HG03571 (cell line): ENCODE data around the gene KCNK6.
"Not testable (repeated sequence)": the region's sequence is repeated elsewhere in the genome, so short reads cannot be mapped to it uniquely, and the experiment has no call there.

Experiments
- ATAC-seq: cut with Tn5 transposase; IDR thresholded peaks from one replicate; pipeline ENCODE4 v1.9.1; 2021; ENCODE audit not compliant: unreplicated experiment

Gene KCNK6

GRCh38 chr19:38360839-38361631 lies 41.4 kb downstream of the KCNK6 start:
- ATAC-seq, result no peak

GRCh38 chr19:38361633-38362075 lies 42.0 kb downstream of the KCNK6 start:
- no peak for ATAC-seq

GRCh38 chr19:38362076-38362945 lies 42.7 kb downstream of the KCNK6 start:
- ATAC-seq, result no peak

- not testable (repeated sequence) for ATAC-seq
These were observed 43.5 kb downstream of the KCNK6 start for GRCh38 chr19:38362946-38363688.

- no peak for ATAC-seq
These were observed 47.4 kb downstream of the KCNK6 start for GRCh38 chr19:38367041-38367440.

- ATAC-seq, result no peak
These were observed 49.9 kb downstream of the KCNK6 start for GRCh38 chr19:38369584-38369983.

GRCh38 chr19:38370299-38370698 lies 50.7 kb downstream of the KCNK6 start:
- no peak for ATAC-seq

- no peak for ATAC-seq
These were observed 51.4 kb downstream of the KCNK6 start for GRCh38 chr19:38371081-38371480.

- ATAC-seq, result no peak
These were observed 54.3 kb downstream of the KCNK6 start for GRCh38 chr19:38373907-38374331.

- ATAC-seq, result peak; percentile 95
These were observed 54.9 kb downstream of the KCNK6 start, which contains the start of gene PSMD8 for GRCh38 chr19:38374332-38375097. TSS of gene PSMD8 (plus strand) at chr19:38374571. CDS start at chr19:38374602, 31 bp downstream.

- no peak for ATAC-seq
These were observed 55.5 kb downstream of the KCNK6 start for GRCh38 chr19:38375098-38375493.

- ATAC-seq, result no peak
These were observed 56.1 kb downstream of the KCNK6 start for GRCh38 chr19:38375748-38376147.

- ATAC-seq, result no peak
These were observed 56.9 kb downstream of the KCNK6 start for GRCh38 chr19:38376576-38376975.

GRCh38 chr19:38377052-38377451 lies 57.4 kb downstream of the KCNK6 start:
- no peak for ATAC-seq

GRCh38 chr19:38378866-38379265 lies 59.2 kb downstream of the KCNK6 start:
- no peak for ATAC-seq

GRCh38 chr19:38381138-38381537 lies 61.5 kb downstream of the KCNK6 start:
- no peak for ATAC-seq
